ENCODE measurements around the gene LSM12.
A peak's percentile ranks its signal among the peaks of the same experiment; 100 is the strongest.
"Not testable (repeated sequence)": the region's sequence is repeated elsewhere in the genome, so short reads cannot be mapped to it uniquely, and the experiment has no call there.

LSM12 gene

DNA sequence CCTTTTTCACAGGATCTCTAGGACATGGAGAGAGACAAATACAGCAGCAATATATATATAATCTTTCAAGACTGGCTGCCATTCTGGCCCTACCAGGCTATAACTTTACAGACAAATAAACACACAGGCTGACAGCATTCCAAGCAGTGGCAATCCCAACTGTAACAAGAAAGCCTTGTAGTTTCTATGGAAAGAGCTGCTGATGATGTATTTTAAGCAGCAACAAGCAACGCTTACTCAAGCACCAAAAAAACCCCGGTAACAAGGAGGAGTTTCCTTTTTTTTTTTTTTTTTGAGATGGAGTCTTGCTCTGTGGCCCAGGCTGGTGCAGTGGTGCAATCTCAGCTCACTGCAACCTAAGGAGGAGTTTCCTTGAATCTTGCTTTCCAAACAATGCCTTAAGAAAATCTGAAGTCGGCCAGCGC, 23.2 kb downstream of the LSM12 start:
- DNase-seq (ENCODE audit: low read depth, low spot score): no peak
- no peak overlapping the region for H3K4me3 ChIP-seq (ENCODE audit: low read depth, low read length)
- in situ Hi-C loops (cut with HindIII; ENCODE audit: low sequenced_read_pairs): no loop called here
- TF ChIP-seq CTCF (IDR thresholded peaks at IDR 0.05; ENCODE audit: low read depth, low read length): no peak

GRCh38 chr17:44039829-44040635, 26.4 kb downstream of the LSM12 start:
- in situ Hi-C loops (cut with HindIII; ENCODE audit: low sequenced_read_pairs): no loop called here
- DNase-seq (ENCODE audit: low read depth, low spot score): peak; percentile 11
- no peak overlapping the region for H3K4me3 ChIP-seq (ENCODE audit: low read depth, low read length)
- no peak for TF ChIP-seq CTCF (IDR thresholded peaks at IDR 0.05; ENCODE audit: low read depth, low read length)

DNA sequence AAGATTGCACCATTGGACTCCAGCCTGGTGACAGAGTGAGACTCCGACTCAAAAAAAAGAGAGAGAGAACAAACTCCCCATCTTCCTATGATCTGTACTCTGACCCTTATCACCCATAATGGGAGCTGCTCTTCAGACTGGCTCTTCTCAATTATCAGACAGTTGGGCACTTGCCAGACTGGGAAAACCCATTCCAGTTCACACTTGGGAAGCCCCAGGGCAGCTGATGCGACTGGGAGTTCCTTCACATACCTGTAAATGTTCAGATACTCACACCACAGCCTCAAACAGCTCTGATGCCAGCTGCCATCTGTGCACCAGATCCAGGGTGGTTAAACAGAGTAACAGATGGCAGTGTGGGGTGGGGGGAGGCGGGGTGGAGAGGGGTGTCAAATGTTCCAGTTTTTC, 27.9 kb downstream of the LSM12 start:
- in situ Hi-C loops (cut with HindIII; ENCODE audit: low sequenced_read_pairs): no loop called here
- TF ChIP-seq CTCF (IDR thresholded peaks at IDR 0.05; ENCODE audit: low read depth, low read length): no peak
- no peak for DNase-seq (ENCODE audit: low read depth, low spot score)
- no peak overlapping the region for H3K4me3 ChIP-seq (ENCODE audit: low read depth, low read length)

GRCh38 chr17:44037471-44037870, 29.0 kb downstream of the LSM12 start:
- no peak for DNase-seq (ENCODE audit: low read depth, low spot score)
- TF ChIP-seq CTCF (IDR thresholded peaks at IDR 0.05; ENCODE audit: low read depth, low read length): no peak
- no peak overlapping the region for H3K4me3 ChIP-seq (ENCODE audit: low read depth, low read length)
- in situ Hi-C loops (cut with HindIII; ENCODE audit: low sequenced_read_pairs): no loop called here

GRCh38 chr17:44034688-44035087, 31.8 kb downstream of the LSM12 start:
- in situ Hi-C loops (cut with HindIII; ENCODE audit: low sequenced_read_pairs); H3K4me3 ChIP-seq (ENCODE audit: low read depth, low read length); DNase-seq (ENCODE audit: low read depth, low spot score): not testable (repeated sequence)

DNA sequence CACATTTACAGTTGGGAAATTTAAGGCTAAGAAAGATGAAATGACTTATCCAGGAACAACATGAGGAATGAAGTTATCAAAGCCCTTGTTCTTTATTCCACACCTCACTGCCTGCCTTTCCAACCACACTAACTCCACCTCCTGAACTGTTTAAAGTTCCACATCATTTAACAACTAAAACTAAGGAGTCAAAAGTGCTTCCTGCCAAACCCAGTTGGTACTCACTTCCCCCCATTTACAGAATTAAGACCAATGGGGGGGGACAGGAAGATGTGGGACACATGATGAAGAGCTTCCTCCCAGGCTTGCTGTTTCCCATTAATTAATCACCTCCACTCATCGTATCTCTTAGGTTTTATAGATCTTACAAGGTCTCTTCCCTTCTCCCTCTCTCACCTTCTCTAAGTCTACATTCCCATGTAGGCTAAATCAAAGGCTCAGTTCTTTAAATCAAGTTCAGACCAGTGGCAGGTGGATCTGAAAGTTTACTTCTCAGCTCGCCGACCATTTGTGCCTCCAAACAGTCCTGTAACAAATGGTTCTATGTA, 32.5 kb downstream of the LSM12 start:
- H3K4me3 ChIP-seq (ENCODE audit: low read depth, low read length): no peak overlapping the region
- in situ Hi-C loops (cut with HindIII; ENCODE audit: low sequenced_read_pairs): no loop called here
- TF ChIP-seq CTCF (IDR thresholded peaks at IDR 0.05; ENCODE audit: low read depth, low read length): no peak
- no peak for DNase-seq (ENCODE audit: low read depth, low spot score)

GRCh38 chr17:44030482-44030881, 36.0 kb downstream of the LSM12 start:
- H3K4me3 ChIP-seq (ENCODE audit: low read depth, low read length): no peak overlapping the region
- in situ Hi-C loops (cut with HindIII; ENCODE audit: low sequenced_read_pairs): no loop called here
- TF ChIP-seq CTCF (IDR thresholded peaks at IDR 0.05; ENCODE audit: low read depth, low read length): no peak
- no peak for DNase-seq (ENCODE audit: low read depth, low spot score)
